Neural cell (in vitro differentiated cells): Measurements from ENCODE around the gene AGPAT3. TPM values are rescaled to one million over a fixed set of nuclear protein-coding genes. Genes with fewer than 3 reads are reported as not detected.

Source experiments
- H2AFZ ChIP-seq: fragments of 200-600, 300-800 bp; sonication (generic), shearing (Covaris generic); 2 replicates; pipeline ENCODE4 v1.6.0; 2014; ENCODE audit warnings: low read depth, mild to moderate bottlenecking, antibody characterized with exemption, low read length, moderate library complexity
- H3F3A ChIP-seq: fragments of 200-600 bp; shearing (Covaris generic); 2 replicates; pipeline ENCODE4 v1.6.1; 2016; ENCODE audit warnings: mild to moderate bottlenecking, moderate library complexity, mixed read lengths, antibody characterized with exemption, low read length; ENCODE audit not compliant: insufficient read depth, poor library complexity, severe bottlenecking
- H3K27ac ChIP-seq: fragments of 200-600, 300-800 bp; sonication (generic), shearing (Covaris generic); 2 replicates; pipeline ENCODE4 v1.5.1; 2014; ENCODE audit warnings: mild to moderate bottlenecking, low read length, moderate library complexity
- H3K27me3 ChIP-seq: fragments of 300-800, 200-600 bp; sonication (generic), shearing (Covaris generic); 2 replicates; pipeline ENCODE4 v1.6.0; 2014; ENCODE audit warnings: mild to moderate bottlenecking, low read depth, low read length, moderate library complexity; ENCODE audit not compliant: insufficient read depth
- H3K36me3 ChIP-seq: fragments of 300-800, 200-600 bp; sonication (generic), shearing (Covaris generic); 2 replicates; pipeline ENCODE4 v1.5.1; 2014; ENCODE audit warnings: mild to moderate bottlenecking, antibody characterized with exemption, low read length, moderate library complexity; ENCODE audit not compliant: insufficient read depth
- H3K4me2 ChIP-seq: fragments of 300-800, 200-600 bp; sonication (generic), shearing (Covaris generic); 2 replicates; pipeline ENCODE4 v1.6.0; 2014; ENCODE audit warnings: mild to moderate bottlenecking, low read length
- H3K4me3 ChIP-seq: fragments of 300-800, 200-600 bp; sonication (generic), shearing (Covaris generic); 2 replicates; pipeline ENCODE4 v1.5.1; 2014; ENCODE audit warnings: mild to moderate bottlenecking, low read length, moderate library complexity
- H3K79me2 ChIP-seq: fragments of 200-600 bp; shearing (Covaris generic); replicated peaks from 2 replicates; pipeline ENCODE4 v1.6.0; 2014; ENCODE audit warnings: mild to moderate bottlenecking, low read length, moderate library complexity; ENCODE audit not compliant: insufficient read depth
- H3K9ac ChIP-seq: fragments of 300-800, 200-600 bp; sonication (generic), shearing (Covaris generic); 2 replicates; pipeline ENCODE4 v1.6.1; 2016; ENCODE audit warnings: mild to moderate bottlenecking, low read length, mixed read lengths
- H3K9me2 ChIP-seq: fragments of 200-600 bp; shearing (Covaris generic); 2 replicates; pipeline ENCODE4 v1.6.1; 2016; ENCODE audit warnings: mild to moderate bottlenecking, low read length, mixed read lengths; ENCODE audit not compliant: insufficient read depth
- H3K9me3 ChIP-seq: fragments of 200-600, 300-800 bp; sonication (generic), shearing (Covaris generic); 2 replicates; pipeline ENCODE4 v1.6.1; 2016; ENCODE audit warnings: mild to moderate bottlenecking, mixed run types, low read length, moderate library complexity, mixed read lengths
- H4K20me1 ChIP-seq: fragments of 200-600 bp; shearing (Covaris generic); 2 replicates; pipeline ENCODE4 v1.6.1; 2016; ENCODE audit warnings: mild to moderate bottlenecking, mixed run types; ENCODE audit not compliant: insufficient read depth
- CTCF ChIP-seq: fragments of 450-650 bp; IDR thresholded peaks from 2 replicates; pipeline ENCODE4 v1.5.1; 2014; ENCODE audit warnings: antibody characterized with exemption, mild to moderate bottlenecking, moderate library complexity; ENCODE audit not compliant: poor library complexity, severe bottlenecking
- EP300 ChIP-seq: fragments of 450-650 bp; conservative IDR thresholded peaks from 2 replicates; pipeline ENCODE4 v1.6.1; 2014; ENCODE audit warnings: antibody characterized with exemption, mild to moderate bottlenecking, moderate library complexity; ENCODE audit not compliant: poor library complexity, severe bottlenecking
- EZH2 ChIP-seq: fragments of 200-600, 300-800 bp; shearing (Covaris generic), sonication (generic); IDR thresholded peaks from 2 replicates; pipeline ENCODE4 v1.6.1; 2014; ENCODE audit warnings: antibody characterized with exemption, low read length, borderline replicate concordance, mild to moderate bottlenecking; ENCODE audit not compliant: insufficient read depth, poor library complexity, severe bottlenecking
- MXI1 ChIP-seq: fragments of 450-650 bp; conservative IDR thresholded peaks from 2 replicates; pipeline ENCODE4 v1.6.1; 2014; ENCODE audit warnings: antibody characterized with exemption, mild to moderate bottlenecking; ENCODE audit not compliant: poor library complexity, severe bottlenecking
- POLR2AphosphoS5 ChIP-seq: IDR thresholded peaks from 2 replicates; pipeline ENCODE4 v1.6.1; 2012
- RAD21 ChIP-seq: fragments of 450-650 bp; conservative IDR thresholded peaks from 2 replicates; pipeline ENCODE4 v1.6.1; 2014; ENCODE audit warnings: antibody characterized with exemption, mild to moderate bottlenecking, moderate library complexity
- REST ChIP-seq: IDR thresholded peaks from 2 replicates; pipeline ENCODE4 v1.6.1; 2012; ENCODE audit warnings: borderline replicate concordance
- SMC3 ChIP-seq: fragments of 450-650 bp; conservative IDR thresholded peaks from 2 replicates; pipeline ENCODE4 v1.6.1; 2014; ENCODE audit warnings: antibody characterized with exemption, mild to moderate bottlenecking, moderate library complexity; ENCODE audit not compliant: poor library complexity
- TAF1 ChIP-seq: IDR thresholded peaks from 2 replicates; pipeline ENCODE4 v1.6.1; 2012; ENCODE audit warnings: low read depth
- polyA plus RNA-seq: library from polyadenylated mRNA; depleted of rRNA; stranded (reverse); fragments of >200 nt; gene quantifications from 2 replicates; pipeline ENCODE4 v1.2.3, GENCODE V29; 2014

The AGPAT3 gene
- polyA plus RNA-seq, 1 donor from 2014 or later, result 8.4 TPM

GRCh38 chr21:43829575-43830119 lies 35.4 kb upstream of the AGPAT3 start:
- no peaks in the 10 kb centered on the region for H3K9me3 ChIP-seq
- no peak overlapping the region for H3K4me3 ChIP-seq
- TF ChIP-seq EZH2 (no peak), TAF1 (no peak), POLR2AphosphoS5 (no peak), REST (no peak), CTCF (no peak), MXI1 (no peak), SMC3 (no peak), EP300 (no peak), RAD21 (no peak)
- no peaks in the 10 kb centered on the region for H4K20me1 ChIP-seq
- H3K27ac ChIP-seq, result no peak overlapping the region
- no peaks in the 10 kb centered on the region for H3K36me3 ChIP-seq
- H3K27me3 ChIP-seq, result no peaks in the 10 kb centered on the region
- no peaks in the 10 kb centered on the region for H3F3A ChIP-seq
- H3K4me2 ChIP-seq, result no peak overlapping the region
- no peaks in the 10 kb centered on the region for H3K79me2 ChIP-seq
- no peak overlapping the region for H3K9ac ChIP-seq
- no peaks in the 10 kb centered on the region for H3K9me2 ChIP-seq
- no peak overlapping the region for H2AFZ ChIP-seq

GRCh38 chr21:43832158-43832550 lies 32.9 kb upstream of the AGPAT3 start:
- Histone ChIP-seq H3K79me2 (no peaks in the 10 kb centered on the region), H3K27me3 (no peaks in the 10 kb centered on the region), H2AFZ (no peak overlapping the region), H3K4me2 (no peak overlapping the region), H3F3A (no peaks in the 10 kb centered on the region), H3K27ac (no peak overlapping the region), H3K9ac (no peak overlapping the region), H3K9me2 (no peaks in the 10 kb centered on the region), H4K20me1 (no peaks in the 10 kb centered on the region), H3K4me3 (no peak overlapping the region), H3K36me3 (no peaks in the 10 kb centered on the region), H3K9me3 (no peaks in the 10 kb centered on the region)
- TF ChIP-seq RAD21 (no peak), REST (no peak), POLR2AphosphoS5 (no peak), EP300 (no peak), EZH2 (no peak), MXI1 (no peak), TAF1 (no peak), SMC3 (no peak)
